Muscle of leg (tissue), 16 donors: ENCODE results near the gene XNDC1N. TPM values are rescaled to one million over a fixed set of nuclear protein-coding genes. Genes with fewer than 3 reads are reported as not detected.

Source experiments
- DNase-seq: peaks from one replicate; pipeline ENCODE4 v3.0.0; 2013
- H3K27ac ChIP-seq: one replicate; pipeline ENCODE4 v1.5.1; 2013; ENCODE audit warnings: mild to moderate bottlenecking, low read length, control low read depth
- H3K27me3 ChIP-seq: one replicate; pipeline ENCODE4 v1.6.1; 2013; ENCODE audit warnings: low read length; ENCODE audit not compliant: control insufficient read depth, insufficient read depth
- H3K36me3 ChIP-seq: one replicate; pipeline ENCODE4 v1.6.1; 2013; ENCODE audit warnings: low read length; ENCODE audit not compliant: control insufficient read depth, insufficient read depth
- H3K4me1 ChIP-seq: one replicate; pipeline ENCODE4 v1.6.1; 2013; ENCODE audit warnings: low read length; ENCODE audit not compliant: control insufficient read depth, insufficient read depth
- H3K4me3 ChIP-seq: one replicate; pipeline ENCODE4 v1.5.1; 2013; ENCODE audit warnings: low read length, control low read depth
- H3K9me3 ChIP-seq: replicated peaks from 2 replicates; pipeline ENCODE4 v1.6.1; 2013; ENCODE audit warnings: low read depth, low read length; ENCODE audit not compliant: control insufficient read depth
- WGBS: methylation state at CpG from one replicate; pipeline ENCODE4 v1.1.5; 2013; ENCODE audit warnings: missing lambda C conversion rate; ENCODE audit not compliant: insufficient coverage; 5-methylcytosine and 5-hydroxymethylcytosine counted together
- long read RNA-seq, 11 donors: transcript quantifications; one replicate each; lab custom pipeline, GENCODE V29; 2026
- polyA plus RNA-seq, 8 donors: library from polyadenylated mRNA; unstranded; fragments of 120-200 nt; gene quantifications; one replicate each; pipeline versions ENCODE4 v1.2.1 to v1.2.3, GENCODE V29; 2013; ENCODE audit warnings: inconsistent platforms in 1 of 8, low replicate concordance in 1 of 8; ENCODE audit not compliant: insufficient read length in 8 of 8, insufficient read depth in 1 of 8
- total RNA-seq: library from RNA; stranded (reverse); fragments of 120-200 nt; gene quantifications from one replicate; pipeline ENCODE4 v1.2.4, GENCODE V29; 2013

XNDC1N gene, protein sequence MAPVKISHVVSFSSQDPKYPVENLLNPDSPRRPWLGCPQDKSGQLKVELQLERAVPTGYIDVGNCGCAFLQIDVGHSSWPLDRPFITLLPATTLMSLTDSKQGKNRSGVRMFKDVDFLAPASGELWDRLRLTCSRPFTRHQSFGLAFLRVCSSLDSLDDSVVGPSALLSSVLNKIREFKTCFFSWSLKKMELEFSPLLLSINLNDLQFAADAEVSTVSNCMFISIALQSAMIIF
- total RNA-seq (5.3 TPM), polyA plus RNA-seq (1 to 10 TPM; 1.9 to 3.7 (median 2.9) TPM)
- long read RNA-seq, donor 1, result 0 reads
- long read RNA-seq, donor 2, result 0 reads
- long read RNA-seq, donor 3, result 0 reads
- long read RNA-seq, donor 4, result 0 reads
- long read RNA-seq, donor 5, result 0 reads
- long read RNA-seq, donor 6, result 0 reads
- long read RNA-seq, donor 7, result 0 reads
- long read RNA-seq, donor 8, result 0 reads
- long read RNA-seq, donor 9, partial matches to known transcripts, result 0 of 1 reads
- long read RNA-seq, donor 9, other reads (novel, unspliced or antisense), result 0 of 1 reads
- long read RNA-seq, donor 10, result 0 reads
- long read RNA-seq, donor 11, result 0 reads

DNA sequence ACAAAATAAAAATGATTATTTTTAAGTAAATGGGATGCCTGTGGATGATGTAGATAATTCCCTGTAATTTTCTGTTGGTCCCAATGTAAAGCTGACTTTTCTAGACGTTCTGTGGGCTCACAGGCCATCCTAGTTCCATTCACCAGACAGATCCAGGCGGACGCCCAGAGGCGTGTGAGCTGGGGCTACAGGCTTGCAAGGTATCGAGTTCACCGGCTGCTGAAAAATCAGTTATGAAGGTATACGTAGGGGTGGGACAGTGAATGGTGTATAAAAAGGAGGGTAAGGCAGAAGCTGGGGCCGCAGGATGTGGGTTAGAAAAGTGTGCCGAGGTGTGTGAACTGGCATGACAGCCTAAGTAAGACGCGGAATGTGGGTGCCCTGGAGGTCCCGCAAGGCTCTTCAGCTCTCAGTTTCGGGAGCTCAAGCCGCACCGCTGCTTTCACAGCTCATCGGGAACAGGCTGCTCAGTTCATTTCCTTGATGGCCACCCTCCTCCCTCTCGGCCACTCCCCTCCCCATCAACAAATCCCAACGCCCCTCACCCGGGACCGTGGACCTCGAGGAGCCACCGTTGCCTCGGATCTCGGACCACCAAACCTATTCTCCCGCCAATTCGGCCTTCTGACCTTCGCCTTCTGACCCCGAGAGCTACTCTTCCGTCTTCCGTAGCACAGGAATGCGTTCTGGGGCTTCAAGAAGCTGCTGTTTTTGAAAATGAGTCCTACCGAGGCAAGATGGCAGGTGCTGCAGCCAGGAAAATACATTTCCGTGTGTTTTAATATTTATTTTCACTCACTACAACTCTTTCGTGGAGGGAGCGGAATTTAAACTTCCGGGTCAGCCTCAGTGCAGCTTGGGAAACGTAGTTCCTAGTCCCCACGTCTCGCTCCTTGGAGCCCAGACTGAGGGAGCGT, at the start of gene XNDC1N:
TSS of gene XNDC1N (minus strand) at position 775 of the 917 bp plus-strand sequence. CDS start 5,241 bp downstream, outside the sequence.
- Histone ChIP-seq H3K4me1 (peaks cover 14% of the 10 kb centered on the region), H3K4me3 (peak within 1 kb of the TSS; percentile 97), H3K36me3 (peaks cover 6% of the 10 kb centered on the region), H3K9me3 (no peaks in the 10 kb centered on the region), H3K27me3 (no peaks in the 10 kb centered on the region), H3K27ac (peak within 1 kb of the TSS; percentile 94)
- peak; percentile 97 for DNase-seq
- 0% methylated on average over 22 of the region's 40 CpGs for WGBS

DNA sequence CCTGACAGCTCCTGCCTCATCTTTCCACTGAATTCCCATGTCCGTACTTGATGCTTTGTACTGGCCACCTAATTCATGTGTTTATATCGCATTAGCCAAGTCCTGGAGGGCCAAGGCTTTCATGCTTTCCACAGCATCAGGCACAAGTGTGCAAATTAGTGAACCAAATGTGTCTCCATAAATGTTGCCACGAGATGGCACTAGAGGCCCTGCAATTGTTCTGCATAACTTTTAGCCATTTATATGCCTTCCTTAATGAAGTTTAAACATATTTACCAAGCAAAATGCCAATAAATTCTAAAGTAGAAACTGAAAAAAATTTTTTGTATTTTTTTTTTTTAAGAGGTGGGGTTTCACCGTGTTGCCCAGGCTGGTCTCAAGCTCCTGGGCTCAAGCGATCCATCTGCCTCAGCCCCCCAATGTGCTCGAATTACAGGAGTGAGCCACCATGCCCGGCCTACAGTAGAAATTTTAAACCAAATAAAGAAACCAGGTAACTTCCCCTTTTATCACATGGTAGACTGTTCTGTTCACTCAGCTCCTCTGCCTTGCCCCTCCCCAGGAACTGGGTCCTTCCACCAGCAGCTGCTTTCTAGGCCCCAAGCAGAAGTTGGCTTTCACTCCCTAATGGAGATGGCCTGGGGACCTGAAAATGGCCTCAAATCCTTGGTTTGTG, 49.5 kb upstream of the XNDC1N start:
- Histone ChIP-seq H3K27ac (no peak overlapping the region), H3K9me3 (no peaks in the 10 kb centered on the region), H3K27me3 (no peaks in the 10 kb centered on the region), H3K4me1 (peaks cover 2% of the 10 kb centered on the region), H3K36me3 (peaks cover 22% of the 10 kb centered on the region), H3K4me3 (no peak overlapping the region)
- WGBS, result 55% methylated on average over 5 of the region's 7 CpGs
- DNase-seq, result peak; percentile 67

- Histone ChIP-seq H3K36me3 (peaks cover 22% of the 10 kb centered on the region), H3K4me3 (no peak overlapping the region), H3K9me3 (no peaks in the 10 kb centered on the region), H3K27ac (no peak overlapping the region), H3K27me3 (no peaks in the 10 kb centered on the region), H3K4me1 (peaks cover 2% of the 10 kb centered on the region)
- WGBS, result 71% methylated on average over 1 of the region's 1 CpG
- no peak for DNase-seq
These were observed 48.7 kb upstream of the XNDC1N start for GRCh38 chr11:71977090-71977489.

DNA sequence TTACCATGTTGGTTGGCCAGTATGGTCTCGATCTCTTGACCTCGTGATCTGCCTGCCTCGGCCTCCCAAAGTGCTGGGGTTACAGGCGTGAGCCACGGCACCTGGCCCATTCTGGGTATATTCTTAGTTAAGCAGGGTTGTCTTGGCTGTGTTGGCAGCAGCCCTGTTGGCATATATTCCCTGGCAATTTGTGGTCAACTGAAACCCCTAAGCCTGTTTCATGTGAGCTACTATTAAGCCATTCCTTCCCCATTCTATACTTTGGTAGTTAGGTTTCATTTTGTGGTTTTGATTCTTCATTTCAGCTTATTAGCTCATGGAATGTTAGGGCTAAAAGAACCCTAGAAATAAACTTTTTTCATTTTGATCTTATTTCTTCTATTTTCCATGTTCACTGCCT, 48.2 kb upstream of the XNDC1N start:
- peaks cover 22% of the 10 kb centered on the region for H3K36me3 ChIP-seq
- 100% methylated on average over 1 of the region's 5 CpGs for WGBS
- no peaks in the 10 kb centered on the region for H3K27me3 ChIP-seq
- no peak overlapping the region for H3K27ac ChIP-seq
- DNase-seq, result no peak
- peaks cover 2% of the 10 kb centered on the region for H3K4me1 ChIP-seq
- H3K4me3 ChIP-seq, result no peak overlapping the region
- no peaks in the 10 kb centered on the region for H3K9me3 ChIP-seq

DNA sequence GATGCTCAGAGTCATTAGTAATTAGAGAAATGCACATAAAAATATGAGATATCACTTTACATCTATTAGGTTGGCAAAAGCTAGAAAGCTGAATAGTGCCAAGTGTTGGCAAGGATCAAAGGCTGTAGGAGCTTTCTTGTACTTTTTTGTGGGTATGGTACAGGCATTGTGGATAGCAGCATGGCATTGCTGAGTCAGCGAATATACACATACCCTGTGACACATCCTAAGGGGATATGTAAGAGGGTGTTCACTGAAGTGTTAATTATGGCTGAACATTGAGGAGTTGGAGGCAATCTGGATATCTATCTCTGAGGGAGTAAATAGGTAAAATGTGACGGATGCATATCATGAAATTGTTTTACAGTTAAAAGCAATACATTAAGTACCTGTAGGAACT, 43.3 kb upstream of the XNDC1N start:
- WGBS, result no CpG with 5 or more reads among the region's 2 CpGs
- Histone ChIP-seq H3K4me3 (no peak overlapping the region), H3K27me3 (no peaks in the 10 kb centered on the region), H3K9me3 (no peaks in the 10 kb centered on the region), H3K36me3 (peaks cover 23% of the 10 kb centered on the region), H3K4me1 (no peaks in the 10 kb centered on the region), H3K27ac (no peak overlapping the region)
- no peak for DNase-seq

DNA sequence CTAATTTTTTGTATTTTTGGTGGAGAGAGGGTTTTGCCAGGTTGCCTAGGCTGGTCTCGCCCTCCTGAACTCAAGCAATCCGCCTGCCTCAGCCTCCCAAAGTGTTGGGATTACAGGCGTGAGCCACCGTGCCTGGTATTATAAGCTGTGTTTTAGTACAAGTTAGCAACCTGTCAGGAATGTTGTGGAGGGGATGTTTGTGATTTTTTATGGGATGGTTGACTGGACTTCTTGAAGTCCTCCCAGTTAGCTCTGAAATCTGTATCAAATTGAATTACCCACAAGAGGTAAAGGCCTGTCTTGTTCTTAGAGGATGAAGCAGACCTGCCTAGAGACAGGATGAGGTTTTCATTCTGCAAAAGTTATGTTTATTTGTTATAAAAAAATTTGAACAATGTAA, 36.2 kb upstream of the XNDC1N start:
- Histone ChIP-seq H3K36me3 (peaks cover 38% of the 10 kb centered on the region), H3K27ac (no peak overlapping the region), H3K4me3 (no peak overlapping the region), H3K27me3 (no peaks in the 10 kb centered on the region), H3K9me3 (no peaks in the 10 kb centered on the region), H3K4me1 (no peaks in the 10 kb centered on the region)
- no peak for DNase-seq
- WGBS, result no CpG with 5 or more reads among the region's 4 CpGs

DNA sequence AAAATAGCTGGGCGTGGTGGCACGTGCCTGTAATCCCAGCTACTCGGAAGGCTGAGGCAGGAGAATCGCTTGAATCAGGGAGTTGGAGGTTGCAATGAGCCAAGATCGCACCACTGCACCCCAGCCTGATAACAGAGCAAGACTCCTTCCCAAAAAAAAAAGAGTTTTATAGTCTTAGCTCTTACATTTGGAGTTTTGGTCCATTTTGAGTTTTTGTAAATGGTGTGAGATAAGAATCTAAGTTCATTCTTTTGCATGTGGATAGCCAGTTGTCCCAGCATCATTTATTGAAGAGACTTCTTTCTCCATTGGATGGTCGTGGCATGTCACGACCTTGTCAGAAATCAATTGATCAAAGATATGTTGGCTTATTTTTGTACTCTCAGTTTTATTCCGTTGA, 35.1 kb upstream of the XNDC1N start:
- DNase-seq, result no peak
- Histone ChIP-seq H3K36me3 (peaks cover 36% of the 10 kb centered on the region), H3K27me3 (no peaks in the 10 kb centered on the region), H3K4me1 (no peaks in the 10 kb centered on the region), H3K4me3 (no peak overlapping the region), H3K27ac (no peak overlapping the region), H3K9me3 (no peaks in the 10 kb centered on the region)
- 89% methylated on average over 3 of the region's 8 CpGs for WGBS

DNA sequence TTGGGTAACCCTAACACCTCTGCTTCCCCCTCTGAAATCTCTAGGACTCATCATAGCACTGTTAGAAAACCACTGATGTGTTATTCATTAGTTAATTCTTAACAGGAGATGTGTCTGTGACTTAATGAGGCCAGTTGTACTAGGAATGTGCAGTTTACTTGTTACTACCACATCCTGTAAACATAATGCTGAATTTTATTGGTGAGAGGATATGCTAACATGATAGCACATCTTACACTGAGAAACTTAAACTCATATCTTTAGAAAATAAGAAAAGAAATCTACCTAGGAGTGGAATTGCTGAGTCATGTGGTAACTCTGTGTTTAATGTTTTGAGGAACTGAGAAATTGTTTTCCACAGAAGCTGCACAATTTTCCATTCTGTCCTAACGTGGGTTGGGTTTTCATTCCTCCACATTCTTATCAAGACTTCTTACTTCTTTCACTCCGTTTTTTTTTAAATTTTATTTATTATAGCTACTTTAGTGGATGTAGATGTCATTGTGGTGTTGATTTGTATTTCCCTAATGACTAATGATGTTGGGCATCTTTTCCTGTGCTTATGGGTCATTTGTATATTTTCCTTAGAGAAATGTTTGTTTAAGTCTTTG, 34.1 kb upstream of the XNDC1N start:
- Histone ChIP-seq H3K27ac (no peak overlapping the region), H3K4me1 (no peaks in the 10 kb centered on the region), H3K9me3 (no peaks in the 10 kb centered on the region), H3K27me3 (no peaks in the 10 kb centered on the region), H3K4me3 (no peak overlapping the region), H3K36me3 (peaks cover 33% of the 10 kb centered on the region)
- WGBS, result no CpG with 5 or more reads among the region's 2 CpGs
- DNase-seq, result peak; percentile 62

GRCh38 chr11:71955898-71956456, 27.6 kb upstream of the XNDC1N start:
- Histone ChIP-seq H3K27me3 (no peaks in the 10 kb centered on the region), H3K27ac (no peak overlapping the region), H3K36me3 (peaks cover 13% of the 10 kb centered on the region), H3K9me3 (no peaks in the 10 kb centered on the region), H3K4me3 (no peak overlapping the region), H3K4me1 (no peaks in the 10 kb centered on the region)
- no peak for DNase-seq
- no CpG with 5 or more reads among the region's 3 CpGs for WGBS
